ENCODE measurements around the gene AMBP. TPM values are rescaled to one million over a fixed set of nuclear protein-coding genes. Genes with fewer than 3 reads are reported as not detected.

Gene AMBP
- total RNA-seq, result 0.28 and 0.46 TPM in 2 replicates

GRCh38 chr9:114078021-114078780, at the start of gene AMBP:
Gene AMBP, minus strand, starts transcription at chr9:114078300. Its CDS starts 91 bp downstream, at chr9:114078209.

GRCh38 chr9:114098936-114099668, 21.0 kb upstream of the AMBP start, which contains the start of gene KIF12:
Gene KIF12, minus strand, starts transcription at chr9:114099292. Its CDS starts 16 bp downstream, at chr9:114099276.

Other genes starting within 250 kb of the AMBP start
- 5.4 and 7.5 TPM in 2 replicates for gene ZNF618, start 202.0 kb downstream of the AMBP start, total RNA-seq
- not detected in 2 replicates for gene KIF12, start 21.0 kb upstream of the AMBP start, total RNA-seq
- 3.0 and 7.1 TPM in 2 replicates for gene COL27A1, start 77.2 kb upstream of the AMBP start, total RNA-seq
- not detected in 2 replicates for gene ORM1, start 244.8 kb upstream of the AMBP start, total RNA-seq